Panc1 (cell line): ENCODE data around the gene MEIS2.

Experiments
- CTCF ChIP-seq: fragments of 450-650 bp; IDR thresholded peaks from 2 replicates; pipeline ENCODE4 v1.5.1; 2017; ENCODE audit warnings: mild to moderate bottlenecking
- POLR2AphosphoS5 ChIP-seq: IDR thresholded peaks from 2 replicates; pipeline ENCODE4 v1.6.1; 2012; ENCODE audit warnings: mild to moderate bottlenecking, low read depth, low read length, moderate library complexity
- REST ChIP-seq, 2 experiments: IDR thresholded peaks; 2 replicates each; pipeline ENCODE4 v1.6.1; 2011 to 2012; ENCODE audit warnings: low read depth in 2 of 2, control low read depth in 1 of 2, low read length in 1 of 2, mild to moderate bottlenecking in 1 of 2, moderate library complexity in 1 of 2; ENCODE audit not compliant: insufficient read depth in 1 of 2
- SIN3A ChIP-seq: IDR thresholded peaks from 2 replicates; pipeline ENCODE4 v1.6.1; 2012; ENCODE audit warnings: low read depth, mild to moderate bottlenecking, low read length, moderate library complexity, borderline replicate concordance; ENCODE audit not compliant: insufficient read depth

GRCh38 chr15:36893276-36893675 lies 207.1 kb downstream of the MEIS2 start:
- TF ChIP-seq SIN3A (no peak), CTCF (no peak), REST (IDR thresholded peaks at IDR 0.05; ENCODE audit: insufficient read depth in 1 of 2, low read depth in 2 of 2, low read length in 1 of 2) (no peak), POLR2AphosphoS5 (no peak)
